ENCODE measurements around the gene S100A3. TPM values are rescaled to one million over a fixed set of nuclear protein-coding genes. Genes with fewer than 3 reads are reported as not detected.
"Not testable (repeated sequence)": the region's sequence is repeated elsewhere in the genome, so short reads cannot be mapped to it uniquely, and the experiment has no call there.

S100A3 gene
- polyA plus RNA-seq, 4 donors = 0.18 to 0.39 (median 0.22) TPM

GRCh38 chr1:153570874-153571273 lies 21.8 kb upstream of the S100A3 start:
- no peak for DNase-seq (ENCODE audit: low read depth in 4 of 4, low spot score in 3 of 4)

- no peak for DNase-seq (ENCODE audit: low read depth in 4 of 4, low spot score in 3 of 4)
Measured at GRCh38 chr1:153569465-153569864, 20.4 kb upstream of the S100A3 start.

- DNase-seq (ENCODE audit: low read depth in 4 of 4, low spot score in 3 of 4) = peak in 3 of 4 donors; percentile 73 to 78 (median 78)
Measured at GRCh38 chr1:153568367-153569099, 19.5 kb upstream of the S100A3 start.

GRCh38 chr1:153567621-153568366 lies 18.7 kb upstream of the S100A3 start:
- no peak for DNase-seq (ENCODE audit: low read depth in 4 of 4, low spot score in 3 of 4)

- peak in 1 of 4 donors; percentile 72 for DNase-seq (ENCODE audit: low read depth in 4 of 4, low spot score in 3 of 4)
Measured at GRCh38 chr1:153566414-153567371, 17.6 kb upstream of the S100A3 start.

GRCh38 chr1:153565529-153566374 lies 16.7 kb upstream of the S100A3 start, which contains the start of gene S100A2:
Gene S100A2, minus strand, starts transcription at chr1:153565844. Its CDS starts 1,967 bp downstream, at chr1:153563877.
- no peak for DNase-seq (ENCODE audit: low read depth in 4 of 4, low spot score in 3 of 4)

GRCh38 chr1:153563991-153564390 lies 14.9 kb upstream of the S100A3 start:
- DNase-seq (ENCODE audit: low read depth in 4 of 4, low spot score in 3 of 4) = no peak

GRCh38 chr1:153563483-153563901 lies 14.4 kb upstream of the S100A3 start:
- no peak for DNase-seq (ENCODE audit: low read depth in 4 of 4, low spot score in 3 of 4)

- not testable (repeated sequence) for DNase-seq (ENCODE audit: low read depth in 4 of 4, low spot score in 3 of 4)
Measured at GRCh38 chr1:153562021-153562420, 13.0 kb upstream of the S100A3 start.

- DNase-seq (ENCODE audit: low read depth in 4 of 4, low spot score in 3 of 4) = no peak
Measured at GRCh38 chr1:153561466-153561985, 12.5 kb upstream of the S100A3 start.

- no peak for DNase-seq (ENCODE audit: low read depth in 4 of 4, low spot score in 3 of 4)
Measured at GRCh38 chr1:153560771-153561465, 11.9 kb upstream of the S100A3 start.

GRCh38 chr1:153560241-153560640 lies 11.2 kb upstream of the S100A3 start:
- no peak for DNase-seq (ENCODE audit: low read depth in 4 of 4, low spot score in 3 of 4)

GRCh38 chr1:153557877-153558276 lies 8.8 kb upstream of the S100A3 start:
- DNase-seq (ENCODE audit: low read depth in 4 of 4, low spot score in 3 of 4) = no peak

GRCh38 chr1:153556348-153556747 lies 7.3 kb upstream of the S100A3 start:
- no peak for DNase-seq (ENCODE audit: low read depth in 4 of 4, low spot score in 3 of 4)

GRCh38 chr1:153553830-153554541 lies 4.9 kb upstream of the S100A3 start:
- DNase-seq (ENCODE audit: low read depth in 4 of 4, low spot score in 3 of 4) = no peak

- DNase-seq (ENCODE audit: low read depth in 4 of 4, low spot score in 3 of 4) = no peak
Measured at GRCh38 chr1:153553096-153553495, 4.0 kb upstream of the S100A3 start.

GRCh38 chr1:153552335-153552734 lies 3.3 kb upstream of the S100A3 start:
- no peak for DNase-seq (ENCODE audit: low read depth in 4 of 4, low spot score in 3 of 4)

- no peak for DNase-seq (ENCODE audit: low read depth in 4 of 4, low spot score in 3 of 4)
Measured at GRCh38 chr1:153550827-153551500, 1.9 kb upstream of the S100A3 start.

Data from left renal pelvis (tissue), 4 donors.